Stomach (tissue), 9 donors: Measurements from ENCODE around the gene CDH18. TPM values are rescaled to one million over a fixed set of nuclear protein-coding genes. Genes with fewer than 3 reads are reported as not detected.
A peak's percentile ranks its signal among the peaks of the same experiment; 100 is the strongest.

Experiments used
- DNase-seq, 2 donors: peaks; one replicate each; pipeline versions ENCODE4 v3.0.0 to v3.0.0-alpha.2; 2013 to 2019
- H3K27ac ChIP-seq, 5 donors: fragments of 200-600 bp in 4 of 5; sonication (generic) in 4 of 5; one replicate each; pipeline ENCODE4 v1.5.1; 2013 to 2019; ENCODE audit warnings: mild to moderate bottlenecking in 1 of 5, moderate library complexity in 1 of 5
- H3K27me3 ChIP-seq, 3 donors: fragments of 200-600 bp; sonication (generic); one replicate each; pipeline ENCODE4 v1.5.1; 2017 to 2019; ENCODE audit warnings: mixed run types in 1 of 3
- H3K36me3 ChIP-seq, 4 donors: fragments of 200-600 bp; sonication (generic); 1 replicate in 3 of 4; 2 replicates in 1 of 4; pipeline ENCODE4 v1.5.1; 2016 to 2019
- H3K4me1 ChIP-seq, 4 donors: fragments of 200-600 bp; sonication (generic); one replicate each; pipeline ENCODE4 v1.5.1; 2016 to 2019
- H3K4me3 ChIP-seq, 4 donors: fragments of 200-600 bp; sonication (generic) in 3 of 4; one replicate each; pipeline ENCODE4 v1.5.1; 2016 to 2019; ENCODE audit warnings: mild to moderate bottlenecking in 1 of 4
- H3K9me3 ChIP-seq, 4 donors: fragments of 200-600 bp; sonication (generic); one replicate each; pipeline ENCODE4 v1.5.1; 2016 to 2019
- EP300 ChIP-seq: sonication (generic); formaldehyde crosslinking; IDR thresholded peaks from one replicate; pipeline ENCODE4 v1.6.1; 2017; ENCODE audit warnings: antibody characterized with exemption
- POLR2A ChIP-seq, 4 donors: fragments of 450-650 bp; IDR thresholded peaks; one replicate each; pipeline ENCODE4 v1.6.1; 2016; ENCODE audit warnings: antibody characterized with exemption in 4 of 4, control low read depth in 2 of 4, mild to moderate bottlenecking in 1 of 4, moderate library complexity in 1 of 4
- POLR2AphosphoS5 ChIP-seq, 3 donors: sonication (generic); formaldehyde crosslinking; IDR thresholded peaks; one replicate each; pipeline ENCODE4 v1.6.1; 2016; ENCODE audit warnings: antibody characterized with exemption in 3 of 3
- WGBS, 5 donors: extraction: QIAGEN DNeasy Blood & Tissue Kit in 3 of 5; methylation state at CpG; one replicate each; pipeline versions ENCODE4 v1.1.5 to v1.1.7; 2013 to 2018; 5-methylcytosine and 5-hydroxymethylcytosine counted together
- intact Hi-C: fragments of 100-400 bp; cut with DNase I; formaldehyde crosslinking; loops from one replicate; pipeline ENCODE4 v1.15.1; 2023; ENCODE audit warnings: low total_unique reads
- polyA plus RNA-seq, 3 donors: library from polyadenylated mRNA; stranded (reverse); fragments of 200-250 nt; gene quantifications; one replicate each; pipeline ENCODE4 v1.2.3, GENCODE V29; 2013
- total RNA-seq, 5 donors: library from RNA; depleted of rRNA; stranded (reverse); fragments of >200 nt; gene quantifications; one replicate each; pipeline versions ENCODE4 v1.1.0 to v1.2.3, GENCODE V29; 2014 to 2016
- TF ChIP-seq, protein P1 (sequence below), 7 experiments: fragments of 450-650 bp in 4 of 7; fragments of 200-600 bp in 3 of 7; sonication (generic) in 3 of 7; IDR thresholded peaks; one replicate each; pipeline ENCODE4 v1.5.1; 2016 to 2019; ENCODE audit warnings: antibody characterized with exemption in 7 of 7, control low read depth in 2 of 7, mild to moderate bottlenecking in 1 of 7
- donor health status: healthy with polysubstance abuse.
- donor health status: Bipolar disorder and iron deficiency.
- donor health status: healthy.

CDH18 gene
- total and polyA plus RNA-seq, 8 donors: 0.05 to 0.92 TPM; not detected in 6

DNA sequence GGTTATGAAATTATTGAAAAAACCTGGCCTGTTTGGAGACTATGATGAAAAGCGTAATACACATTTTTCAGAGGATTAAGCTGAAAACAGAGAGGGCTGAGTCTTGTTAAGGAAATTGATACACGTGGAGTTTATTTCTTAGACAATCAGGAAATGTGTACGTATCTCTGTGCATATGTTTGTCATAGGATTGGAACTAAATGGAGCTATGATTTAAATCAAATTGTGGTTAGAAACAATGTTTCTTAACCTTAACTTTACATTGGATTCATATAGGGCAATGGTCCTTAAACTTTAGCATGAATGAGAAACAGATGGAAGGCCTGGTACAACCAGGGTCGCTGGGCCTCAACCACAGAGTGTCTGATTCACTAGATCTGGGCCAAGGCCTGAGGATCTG is 451.6 kb downstream of the CDH18 start:
- intact Hi-C loops: no loop called here
- H3K36me3 ChIP-seq: no peaks in the 10 kb centered on the region
- no peaks in the 10 kb centered on the region for H3K27me3 ChIP-seq
- H3K9me3 ChIP-seq: no peaks in the 10 kb centered on the region
- no peaks in the 10 kb centered on the region for H3K4me1 ChIP-seq
- WGBS, 5 donors: 58 to 65% (median 59%) methylated on average over 4 of the region's 4 CpGs
- DNase-seq: no peak
- no peak overlapping the region for H3K27ac ChIP-seq
- TF ChIP-seq POLR2AphosphoS5 (IDR thresholded peaks at IDR 0.05) (no peak), POLR2A (IDR thresholded peaks at IDR 0.05) (no peak), EP300 (no peak)
- TF ChIP-seq, protein P1, sequence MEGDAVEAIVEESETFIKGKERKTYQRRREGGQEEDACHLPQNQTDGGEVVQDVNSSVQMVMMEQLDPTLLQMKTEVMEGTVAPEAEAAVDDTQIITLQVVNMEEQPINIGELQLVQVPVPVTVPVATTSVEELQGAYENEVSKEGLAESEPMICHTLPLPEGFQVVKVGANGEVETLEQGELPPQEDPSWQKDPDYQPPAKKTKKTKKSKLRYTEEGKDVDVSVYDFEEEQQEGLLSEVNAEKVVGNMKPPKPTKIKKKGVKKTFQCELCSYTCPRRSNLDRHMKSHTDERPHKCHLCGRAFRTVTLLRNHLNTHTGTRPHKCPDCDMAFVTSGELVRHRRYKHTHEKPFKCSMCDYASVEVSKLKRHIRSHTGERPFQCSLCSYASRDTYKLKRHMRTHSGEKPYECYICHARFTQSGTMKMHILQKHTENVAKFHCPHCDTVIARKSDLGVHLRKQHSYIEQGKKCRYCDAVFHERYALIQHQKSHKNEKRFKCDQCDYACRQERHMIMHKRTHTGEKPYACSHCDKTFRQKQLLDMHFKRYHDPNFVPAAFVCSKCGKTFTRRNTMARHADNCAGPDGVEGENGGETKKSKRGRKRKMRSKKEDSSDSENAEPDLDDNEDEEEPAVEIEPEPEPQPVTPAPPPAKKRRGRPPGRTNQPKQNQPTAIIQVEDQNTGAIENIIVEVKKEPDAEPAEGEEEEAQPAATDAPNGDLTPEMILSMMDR (IDR thresholded peaks at IDR 0.05): no peak
- H3K4me3 ChIP-seq: no peak overlapping the region

DNA sequence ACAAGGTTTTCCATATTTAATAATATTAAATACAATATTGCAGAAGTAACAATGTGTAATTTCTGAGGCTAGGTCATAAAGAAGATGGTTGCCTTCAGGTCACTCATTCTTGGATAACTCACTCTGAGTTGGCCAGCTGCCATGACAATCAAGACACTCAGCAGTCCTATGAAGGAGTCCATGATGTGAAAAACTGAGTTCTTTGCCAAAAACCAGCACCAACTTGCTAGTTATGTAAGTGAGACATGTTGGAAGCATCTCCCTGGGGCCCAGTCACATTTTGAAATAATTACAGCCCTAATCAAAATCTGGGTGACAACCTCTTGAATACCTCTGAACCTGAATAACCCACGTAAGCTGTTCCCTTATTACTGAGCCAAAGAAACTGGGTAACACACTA is 453.2 kb downstream of the CDH18 start:
- H3K36me3 ChIP-seq: no peaks in the 10 kb centered on the region
- DNase-seq: no peak
- H3K9me3 ChIP-seq: peaks cover 0 to 5% (median 0%) of the 10 kb centered on the region in 4 donors
- H3K27me3 ChIP-seq: no peaks in the 10 kb centered on the region
- intact Hi-C loops: no loop called here
- no peak overlapping the region for H3K27ac ChIP-seq
- 89 to 94% (median 93%) methylated on average over 1 of the region's 1 CpG for WGBS, 5 donors
- no peaks in the 10 kb centered on the region for H3K4me1 ChIP-seq
- no peak overlapping the region for H3K4me3 ChIP-seq
- TF ChIP-seq EP300 (no peak), POLR2AphosphoS5 (IDR thresholded peaks at IDR 0.05) (no peak), POLR2A (IDR thresholded peaks at IDR 0.05) (no peak)
- TF ChIP-seq, protein P1 (IDR thresholded peaks at IDR 0.05): no peak

DNA sequence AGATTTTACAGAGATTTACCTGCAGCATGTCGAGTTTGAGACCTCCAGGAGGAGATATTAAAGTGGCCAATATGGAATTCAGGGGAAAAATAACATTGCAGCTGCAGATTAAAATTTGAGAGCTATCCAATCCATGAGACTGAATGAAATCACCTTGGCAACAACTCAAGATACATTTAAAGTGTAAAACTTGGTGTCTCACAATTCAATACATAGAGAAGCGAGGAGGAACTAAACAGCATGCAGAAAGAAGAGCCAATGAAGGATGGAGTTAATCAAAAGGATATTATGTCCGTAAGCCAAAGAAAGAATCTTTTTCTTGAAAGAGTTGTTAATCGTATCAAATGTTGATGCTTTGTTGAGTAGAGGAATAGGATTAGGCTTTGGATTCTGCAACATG is 455.1 kb downstream of the CDH18 start:
- Histone ChIP-seq H3K27me3 (no peaks in the 10 kb centered on the region), H3K27ac (no peak overlapping the region), H3K36me3 (no peaks in the 10 kb centered on the region), H3K4me1 (no peaks in the 10 kb centered on the region), H3K9me3 (peaks cover 0 to 5% (median 0%) of the 10 kb centered on the region in 4 donors), H3K4me3 (no peak overlapping the region)
- WGBS, 5 donors: 67 to 76% (median 70%) methylated on average over 4 of the region's 4 CpGs
- TF ChIP-seq POLR2AphosphoS5 (IDR thresholded peaks at IDR 0.05): no peak
- TF ChIP-seq, protein P1 (IDR thresholded peaks at IDR 0.05): no peak
- no peak for TF ChIP-seq POLR2A (IDR thresholded peaks at IDR 0.05)
- no peak for TF ChIP-seq EP300
- DNase-seq: no peak
- intact Hi-C loops: no loop called here

DNA sequence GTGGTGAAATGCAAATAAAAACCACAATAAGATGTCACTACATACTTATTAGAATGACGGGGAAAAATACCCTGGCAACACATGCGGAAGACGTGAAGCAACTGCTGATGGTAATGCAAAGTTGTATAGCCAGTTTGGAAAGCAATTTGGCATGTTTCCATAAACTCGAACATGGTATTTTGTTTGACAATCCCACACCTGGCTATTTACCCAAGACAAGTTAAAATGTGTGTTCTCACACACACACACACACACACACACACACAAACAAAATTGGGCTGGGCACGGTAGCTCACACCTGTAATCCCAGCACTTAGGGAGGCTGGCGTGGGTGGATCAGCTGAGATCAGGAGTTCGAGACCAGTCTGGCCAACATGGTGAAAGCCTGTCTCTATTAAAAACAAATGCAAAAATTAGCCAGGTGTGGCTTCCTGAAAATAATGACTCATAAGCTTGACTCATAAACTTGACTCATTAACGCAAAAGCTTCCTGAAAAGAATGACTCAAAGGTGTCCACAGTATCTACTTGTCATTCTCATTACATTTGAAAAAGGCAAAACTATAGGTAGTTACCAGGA is 456.5 kb downstream of the CDH18 start:
- WGBS, 5 donors: 59 to 73% (median 61%) methylated on average over 8 of the region's 8 CpGs
- no peaks in the 10 kb centered on the region for H3K4me1 ChIP-seq

More for the DNA sequence above, 456.5 kb downstream of the CDH18 start:
- Histone ChIP-seq H3K27me3 (no peaks in the 10 kb centered on the region), H3K27ac (no peak overlapping the region), H3K36me3 (no peaks in the 10 kb centered on the region), H3K9me3 (peaks cover 0 to 5% (median 0%) of the 10 kb centered on the region in 4 donors), H3K4me3 (no peak overlapping the region)
- intact Hi-C loops: no loop called here
- peak in 1 of 2 donors; percentile 24 for DNase-seq
- no peak for TF ChIP-seq POLR2AphosphoS5 (IDR thresholded peaks at IDR 0.05)
- TF ChIP-seq POLR2A (IDR thresholded peaks at IDR 0.05): no peak
- TF ChIP-seq, protein P1 (IDR thresholded peaks at IDR 0.05): no peak
- no peak for TF ChIP-seq EP300
